Inflammatory macrophage treated with lipopolysaccharide for 1 hour (primary cell): ENCODE results near the gene CDHR4.
"Not testable (repeated sequence)": the region's sequence is repeated elsewhere in the genome, so short reads cannot be mapped to it uniquely, and the experiment has no call there.

Experiments
- DNase-seq, 2 donors: peaks; one replicate each; pipeline ENCODE4 v3.0.0-alpha.2; 2020 to 2022

CDHR4 gene

DNA sequence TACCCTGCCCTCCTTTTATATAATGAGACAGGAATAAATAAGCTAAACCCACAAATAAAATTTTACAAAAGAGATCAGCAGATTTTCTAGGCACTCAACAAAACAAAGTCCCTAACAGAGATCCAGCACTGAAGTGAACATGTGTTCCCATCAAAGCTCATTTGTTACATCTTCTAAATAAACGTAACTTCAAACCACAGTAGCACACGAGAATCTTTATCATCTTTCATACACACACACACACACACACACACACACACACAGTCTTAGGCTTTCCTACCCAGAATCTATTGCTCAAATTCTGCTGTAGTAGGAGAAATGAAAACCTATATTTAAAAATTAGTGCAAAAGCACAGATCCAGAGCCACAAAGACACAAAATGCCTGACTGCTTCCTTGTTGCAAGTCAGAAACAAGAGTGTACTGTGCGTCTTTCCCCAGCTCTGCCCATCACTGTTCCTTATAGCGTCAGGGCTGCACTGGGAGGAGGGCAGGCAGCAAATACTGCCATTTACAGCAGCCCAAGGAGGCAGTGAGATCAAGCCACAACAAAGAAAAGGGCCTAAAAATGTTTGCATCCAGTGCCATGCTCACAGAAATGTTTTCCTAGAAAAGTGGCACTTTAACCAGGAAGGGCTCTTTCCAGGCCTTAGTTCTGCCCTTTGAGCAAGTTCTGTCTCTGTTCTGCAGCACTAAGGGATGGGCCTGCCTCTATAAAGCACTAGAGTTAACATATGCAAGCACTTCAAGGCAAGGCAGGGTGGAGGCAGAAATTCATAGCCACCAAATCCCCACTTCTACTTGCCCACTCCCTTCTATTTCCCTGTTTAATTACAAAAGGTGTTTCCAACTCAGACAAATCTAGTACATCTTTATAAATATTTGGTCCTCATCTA is 19.3 kb downstream of the CDHR4 start:
- DNase-seq, result no peak

DNA sequence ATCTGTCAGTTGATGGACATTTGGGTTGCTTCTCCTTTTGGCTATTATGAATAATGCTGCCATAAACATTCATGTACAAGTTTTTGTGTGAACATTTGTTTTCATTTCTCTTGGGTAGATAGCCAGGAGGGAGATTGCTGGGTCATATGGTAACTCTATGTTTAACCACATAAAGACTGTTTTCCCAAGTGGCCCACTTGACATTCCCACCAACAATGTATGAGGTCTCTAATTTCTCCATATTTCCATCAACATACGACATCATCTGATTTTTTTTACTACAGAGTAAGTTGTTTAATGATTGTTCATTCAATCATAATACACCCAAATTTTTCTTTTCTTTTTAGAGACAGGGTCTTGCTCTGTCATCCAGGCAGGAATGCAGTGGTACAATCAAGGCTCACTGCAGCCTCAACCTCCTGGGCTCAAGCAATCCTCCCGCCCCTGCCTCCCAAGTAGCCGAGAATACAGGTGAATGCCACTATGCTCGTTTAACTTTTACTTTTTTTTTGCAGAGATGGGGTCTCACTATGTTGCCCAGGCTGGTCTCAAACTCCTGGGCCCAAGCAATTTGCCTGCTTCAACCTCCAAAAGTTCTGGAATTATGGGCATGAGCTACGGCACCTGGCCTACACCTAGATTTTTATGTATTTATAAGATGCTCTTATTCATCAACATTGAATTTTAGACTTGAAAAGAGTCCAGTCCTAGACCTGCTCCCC is 20.2 kb downstream of the CDHR4 start:
- no peak for DNase-seq

DNA sequence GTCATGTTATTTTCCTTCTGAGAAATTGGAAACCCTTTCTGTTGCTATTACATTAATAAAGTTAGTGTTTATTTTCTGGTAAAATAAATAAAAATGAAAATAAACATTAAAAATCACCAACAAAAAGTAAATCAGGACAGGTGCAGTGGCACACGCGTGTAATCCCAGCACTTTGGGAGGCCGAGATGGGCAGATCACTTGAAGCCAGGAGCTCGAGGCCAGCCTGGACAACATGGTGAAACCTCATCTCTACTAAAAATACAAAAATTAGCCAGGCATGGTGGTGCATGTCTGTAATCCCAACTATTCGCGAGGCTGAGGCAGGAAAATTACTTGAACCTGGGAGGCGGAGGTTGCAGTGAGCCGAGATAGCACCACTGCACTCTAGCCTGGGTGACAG is 23.6 kb downstream of the CDHR4 start:
- not testable (repeated sequence) for DNase-seq

DNA sequence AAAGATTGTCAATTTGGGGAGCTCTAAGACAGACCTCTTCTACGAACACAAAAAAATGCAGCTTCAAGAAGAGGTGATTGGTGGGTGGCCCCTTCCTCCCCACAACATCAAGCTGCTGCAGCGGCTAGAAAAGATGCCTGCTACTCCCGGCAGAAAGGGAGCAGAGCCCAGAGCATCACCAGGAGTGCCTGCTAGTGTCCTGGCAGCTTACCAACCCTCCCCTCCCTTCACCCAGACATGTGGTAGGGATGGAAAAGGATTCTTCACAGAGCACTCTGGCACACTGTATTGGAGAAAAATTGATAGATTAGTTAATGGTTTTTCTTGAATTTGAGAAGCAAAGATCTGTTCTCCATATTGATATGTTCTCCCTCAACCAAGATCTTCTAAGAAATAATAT is 24.1 kb downstream of the CDHR4 start:
- no peak for DNase-seq

DNA sequence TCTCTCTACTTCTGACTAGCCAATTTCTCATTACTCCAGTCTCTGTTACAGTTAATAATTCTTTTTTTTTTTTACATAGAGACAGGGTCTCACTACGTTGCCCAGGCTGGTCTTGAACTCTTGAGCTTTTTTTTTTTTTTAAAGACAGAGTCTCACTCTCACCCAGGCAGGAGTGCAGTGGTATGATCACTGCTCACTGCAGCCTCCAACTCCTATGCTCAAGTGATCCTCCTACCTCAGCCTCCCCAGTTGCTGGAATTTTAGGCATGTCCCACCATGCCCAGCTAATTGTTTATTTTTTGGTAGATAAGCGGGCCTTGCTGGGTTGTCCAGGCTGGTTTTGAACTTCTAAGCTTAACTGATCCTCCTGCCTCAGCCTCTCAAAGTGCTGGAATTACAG is 27.0 kb downstream of the CDHR4 start:
- DNase-seq, result no peak

DNA sequence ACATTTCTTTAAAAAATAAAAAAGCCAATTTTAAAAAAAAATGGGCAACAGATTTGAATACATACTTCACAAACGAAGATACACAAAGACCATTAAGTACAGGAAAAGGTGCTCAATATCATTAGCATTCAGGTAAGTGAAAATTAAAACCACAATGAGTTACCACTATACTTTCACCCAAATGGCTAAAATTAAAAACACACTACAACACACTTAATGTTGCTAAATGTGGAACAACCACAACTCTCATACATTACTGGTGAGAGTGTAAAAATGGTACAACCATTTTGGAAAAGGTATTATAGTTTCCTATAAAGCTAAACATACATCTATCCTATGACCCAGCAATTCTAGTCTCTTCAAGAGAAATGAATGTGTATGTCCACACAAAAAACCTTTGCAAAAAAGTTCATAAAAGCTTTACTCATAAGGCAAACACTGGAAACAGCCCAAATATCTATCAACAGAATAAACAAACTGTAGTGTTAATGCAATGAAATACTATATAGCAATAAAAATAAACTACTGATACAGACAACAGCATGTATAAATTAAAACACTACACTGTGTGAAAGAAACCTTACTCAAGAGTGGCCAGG is 28.2 kb downstream of the CDHR4 start:
- no peak for DNase-seq

DNA sequence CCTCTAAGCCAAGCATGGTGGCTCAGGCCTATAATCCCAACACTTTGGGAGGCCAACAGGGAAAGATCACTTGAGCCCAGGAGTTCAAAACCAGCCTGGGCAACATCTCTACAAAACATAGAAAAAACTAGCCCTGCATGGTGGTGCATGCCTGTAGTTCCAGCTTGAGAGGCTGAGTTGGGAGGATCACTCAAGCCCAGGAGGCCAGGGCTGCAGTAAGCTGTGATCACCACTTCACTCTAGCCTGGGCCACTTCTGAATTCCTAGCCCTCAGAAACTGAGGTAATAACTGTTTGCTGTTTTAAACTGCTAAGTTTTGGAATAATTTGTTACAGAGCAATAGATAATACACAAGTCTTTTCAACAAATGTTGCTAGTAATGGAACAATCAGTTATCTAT is 29.7 kb downstream of the CDHR4 start:
- DNase-seq, result no peak

DNA sequence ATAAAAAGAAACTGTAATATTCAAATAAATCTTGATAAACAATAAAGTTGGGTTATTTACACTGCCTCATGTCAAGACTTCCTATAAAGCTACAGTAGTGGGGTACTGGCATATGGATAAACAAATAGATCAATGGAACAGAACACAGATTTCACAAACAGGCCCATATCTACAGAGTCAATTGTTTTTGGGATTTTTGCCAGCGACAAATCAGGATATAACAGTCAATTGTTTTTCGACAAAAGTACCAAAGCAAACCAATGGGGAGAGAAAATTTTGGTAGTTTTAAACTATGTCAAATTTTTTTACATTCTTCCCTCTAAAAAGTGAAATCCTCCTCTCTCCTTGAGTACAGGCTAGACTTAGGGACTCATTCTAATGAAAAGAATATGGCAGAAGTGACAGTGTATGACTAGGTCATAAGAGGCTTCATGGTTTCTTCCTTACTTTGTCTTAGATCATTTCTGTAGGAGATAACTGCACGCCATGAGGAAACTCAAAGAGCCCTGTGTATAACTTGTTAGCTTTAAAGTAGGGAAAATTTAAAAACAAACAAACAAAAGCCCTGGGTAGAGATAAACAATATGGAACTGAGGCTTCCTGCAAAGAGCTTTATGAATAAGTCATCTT is 30.3 kb downstream of the CDHR4 start:
- no peak for DNase-seq

DNA sequence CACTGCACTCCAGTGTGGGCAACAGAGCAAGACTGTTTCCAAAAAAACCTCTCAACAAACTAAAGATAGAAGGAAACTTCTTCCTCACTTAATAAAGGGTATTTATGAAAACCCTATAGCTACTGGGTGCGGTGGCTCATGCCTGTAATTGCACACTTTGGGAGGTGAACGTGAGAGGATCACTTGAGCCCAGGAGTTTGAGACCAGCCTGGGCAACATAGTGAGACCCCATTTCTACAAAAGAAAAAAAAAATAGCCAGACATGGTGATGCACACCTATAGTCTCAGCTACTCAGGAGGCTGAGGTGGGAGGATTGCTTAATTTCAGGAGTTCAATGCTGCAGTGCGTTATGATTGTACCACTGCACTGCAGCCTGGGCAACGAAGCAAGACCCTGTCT is 35.7 kb downstream of the CDHR4 start:
- DNase-seq, result no peak

DNA sequence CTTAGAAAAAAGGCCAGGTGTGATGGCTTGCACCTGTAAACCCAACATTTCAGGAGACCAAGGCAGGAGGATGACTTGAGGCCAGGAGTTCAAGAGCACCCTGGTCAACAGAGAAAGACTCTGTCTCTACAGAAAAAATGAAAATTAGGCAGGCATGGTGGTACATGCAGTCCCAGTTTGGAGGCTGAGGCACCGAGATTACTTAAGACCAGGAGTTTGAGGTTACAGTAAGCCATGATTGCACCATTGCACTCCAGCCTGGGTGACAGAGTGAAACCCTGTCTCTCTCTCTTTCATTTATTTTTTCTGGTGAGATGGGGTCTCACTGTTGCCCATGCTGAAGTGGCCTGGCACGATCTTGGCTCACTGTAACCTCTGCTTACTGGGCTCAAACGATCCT is 38.0 kb downstream of the CDHR4 start:
- no peak for DNase-seq

DNA sequence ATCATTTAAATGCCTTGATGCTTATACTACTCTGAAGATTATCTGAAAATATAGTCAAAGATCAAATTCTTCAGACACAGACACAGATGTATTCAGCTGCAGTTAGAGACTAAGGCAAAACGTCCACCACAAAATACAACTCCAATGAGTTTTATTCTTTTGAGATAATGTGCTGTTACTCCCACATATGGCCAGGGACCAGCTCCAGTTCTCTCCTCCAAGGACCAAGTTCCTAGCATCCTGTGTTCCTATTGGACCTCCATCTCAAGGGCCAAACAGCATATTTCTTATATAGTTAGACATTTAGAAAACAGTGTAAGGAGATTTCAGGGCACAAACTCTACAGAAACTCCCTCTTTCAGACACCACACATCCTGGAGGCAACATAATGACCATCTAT is 40.4 kb downstream of the CDHR4 start:
- DNase-seq, result no peak

DNA sequence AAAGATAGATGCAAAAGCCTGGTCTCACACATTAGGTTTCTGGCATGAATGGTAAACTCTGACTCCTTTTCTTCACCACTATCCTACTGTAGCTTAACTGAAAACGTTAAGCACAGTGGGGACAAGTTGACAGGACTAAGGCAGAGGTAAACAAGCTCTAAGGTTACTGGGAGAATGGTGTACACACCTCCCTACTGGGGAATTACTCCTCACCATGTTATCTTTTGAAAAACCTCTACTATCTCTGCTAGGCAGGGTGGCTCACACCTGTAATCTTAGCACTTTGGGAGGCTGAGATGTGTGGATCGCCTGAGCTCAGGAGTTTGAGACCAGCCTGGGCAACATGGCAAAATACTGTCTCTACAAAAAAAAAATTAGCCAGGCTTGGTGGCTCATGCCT is 42.5 kb downstream of the CDHR4 start:
- DNase-seq, result no peak

DNA sequence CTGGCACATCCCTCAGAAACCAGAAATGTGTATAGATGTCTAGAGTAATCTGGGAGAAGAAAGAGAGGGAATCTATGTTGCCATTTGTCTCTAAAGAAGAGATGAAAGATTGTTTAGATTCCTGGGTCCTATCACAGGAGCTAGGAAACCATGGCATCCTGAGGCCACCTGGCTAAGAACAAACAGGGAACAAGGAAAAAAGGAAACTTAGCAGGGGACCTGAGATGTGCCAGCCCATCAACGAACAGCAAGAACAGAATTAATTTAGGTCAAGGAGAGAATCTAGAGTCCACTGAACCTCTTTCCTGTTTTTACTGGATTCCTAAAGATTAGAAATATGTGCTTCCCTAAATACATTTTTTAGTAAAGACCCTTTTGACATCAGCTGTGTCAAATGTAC is 43.6 kb downstream of the CDHR4 start:
- no peak for DNase-seq

DNA sequence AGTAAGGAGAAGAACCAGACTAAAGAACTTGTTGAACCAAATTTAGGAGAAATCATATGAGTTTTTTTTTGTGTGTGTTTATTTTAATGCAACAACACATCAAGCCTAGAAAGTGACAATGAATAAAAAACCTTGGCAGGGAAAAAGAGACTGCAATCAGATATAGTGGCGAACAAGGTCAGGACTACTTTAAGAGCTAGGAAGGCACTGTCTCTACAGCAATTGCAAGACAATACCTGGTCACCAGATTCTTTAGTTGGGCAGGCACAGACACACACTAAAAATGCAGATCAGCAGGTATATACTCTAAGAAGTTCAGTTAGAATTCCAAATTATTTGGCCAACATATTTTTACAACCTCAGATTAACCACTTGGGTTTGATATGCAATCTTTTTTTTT is 45.1 kb downstream of the CDHR4 start:
- DNase-seq, result no peak

DNA sequence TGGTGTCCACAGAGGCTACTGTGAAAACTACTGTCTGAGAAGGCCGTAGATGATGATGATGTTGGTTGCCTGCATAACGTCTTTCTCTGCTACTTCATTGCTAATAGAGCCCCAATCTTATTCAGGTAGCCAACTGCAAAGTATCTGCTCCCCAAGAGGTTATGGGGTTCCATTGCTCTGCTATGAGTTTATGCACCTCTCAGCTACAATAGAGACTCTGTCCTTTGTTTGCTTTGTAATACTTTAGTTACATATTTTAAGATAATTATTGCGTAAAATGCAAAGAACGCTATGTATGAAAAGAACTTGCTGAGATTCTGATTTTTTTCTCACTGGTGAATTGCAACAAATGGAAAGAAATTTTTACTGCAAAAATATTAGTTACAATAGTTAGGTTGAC is 48.2 kb downstream of the CDHR4 start:
- no peak for DNase-seq

DNA sequence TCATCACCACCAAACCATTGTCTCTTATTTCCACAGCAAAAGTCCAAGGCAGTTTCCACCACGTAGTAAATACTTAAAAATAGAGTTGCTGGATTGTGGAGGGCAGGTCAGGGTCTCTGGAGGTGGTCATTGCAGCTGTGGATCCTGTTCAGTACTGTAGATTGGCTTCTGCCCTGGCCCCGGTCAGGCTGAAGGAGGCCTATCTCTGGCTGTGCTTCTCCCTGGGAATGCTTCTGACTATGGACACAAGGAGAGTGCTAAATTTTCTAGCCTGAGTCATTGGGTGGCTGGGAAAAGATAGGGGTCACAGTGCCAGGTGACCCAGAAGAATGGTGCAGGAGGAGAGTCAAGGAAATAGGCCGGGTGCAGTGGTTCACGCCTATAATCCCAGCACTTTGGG is 49.6 kb downstream of the CDHR4 start:
- no peak for DNase-seq

DNA sequence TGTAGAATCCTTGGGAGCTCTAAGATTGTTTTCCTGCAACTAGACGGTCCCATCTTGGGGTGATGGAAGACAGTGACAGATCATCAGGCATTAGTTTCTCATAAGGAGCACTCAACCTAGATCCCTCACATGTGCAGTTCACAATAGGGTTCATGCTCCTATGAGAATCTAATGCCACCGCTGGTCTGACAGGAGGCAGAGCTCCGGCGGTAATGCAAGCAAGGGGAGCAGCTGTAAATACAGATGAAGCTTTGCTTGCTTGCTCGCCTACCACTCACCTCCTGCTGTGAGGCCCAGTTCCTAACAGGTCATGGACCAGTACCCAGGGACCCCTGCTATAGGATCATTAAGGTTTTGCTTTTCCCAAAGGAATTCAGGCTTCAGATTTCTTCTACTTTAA is 50.8 kb downstream of the CDHR4 start:
- DNase-seq, result not testable (repeated sequence)

DNA sequence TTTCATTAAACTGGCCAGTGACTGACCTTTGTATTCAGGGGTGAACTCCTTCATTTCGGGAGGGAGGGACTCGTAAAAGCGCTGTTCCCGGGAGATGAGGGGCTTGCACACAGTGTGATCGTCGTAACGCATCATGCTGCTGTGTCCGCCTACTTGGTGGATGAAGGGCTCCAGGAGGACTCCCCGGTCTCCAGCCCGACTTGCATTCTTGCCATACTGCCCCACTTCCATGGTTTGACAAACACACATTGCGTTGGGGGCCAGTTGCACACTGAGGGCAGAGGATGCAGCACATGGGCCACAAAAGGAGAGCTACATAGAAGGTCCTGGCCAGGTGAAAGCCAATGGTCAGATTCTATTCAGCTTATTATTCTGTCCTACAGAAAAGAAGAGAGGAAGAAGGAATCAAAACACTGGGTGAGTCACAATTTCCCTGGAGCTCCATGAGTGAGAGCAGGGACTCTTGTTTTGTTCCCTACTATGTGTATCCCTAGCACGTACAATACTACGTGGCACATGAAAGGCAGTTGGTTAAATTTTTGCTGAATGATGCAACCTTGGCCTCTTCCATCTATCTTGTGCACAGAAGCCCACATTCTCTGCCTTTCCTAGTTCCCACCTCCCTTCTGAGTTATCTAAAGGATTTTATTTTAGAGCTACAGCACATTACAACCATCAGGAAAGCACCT is 51.7 kb downstream of the CDHR4 start:
- no peak for DNase-seq

DNA sequence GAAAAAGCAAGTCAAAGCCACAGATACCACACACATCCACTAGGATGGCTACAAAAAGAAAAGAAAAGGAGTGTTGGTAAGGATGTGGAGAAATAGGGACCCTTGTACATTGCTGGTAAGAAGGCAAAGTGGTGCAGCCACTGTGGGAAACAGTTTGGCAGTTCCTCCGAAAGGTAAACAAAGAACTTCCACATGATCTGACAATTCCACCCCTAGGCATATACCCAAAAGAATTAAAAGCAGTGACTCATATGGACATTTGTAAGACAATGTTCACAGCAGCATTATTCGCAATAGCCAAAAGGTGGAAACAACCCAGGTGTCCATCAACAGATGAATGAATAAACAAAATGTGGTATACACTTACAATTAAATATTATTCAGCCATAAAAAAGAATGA is 53.7 kb downstream of the CDHR4 start:
- DNase-seq, result no peak
